K562 (cell line): ENCODE results near the gene C11orf98. TPM values are rescaled to one million over a fixed set of nuclear protein-coding genes. Genes with fewer than 3 reads are reported as not detected.

Experiments used
- ILF3 ChIP-seq: fragments of 450-650 bp; IDR thresholded peaks from 2 replicates; pipeline ENCODE4 v1.6.1; 2018; ENCODE audit warnings: antibody characterized with exemption, mild to moderate bottlenecking, moderate library complexity, borderline replicate concordance
- PRPF4 ChIP-seq: fragments of 200-400 bp; formaldehyde crosslinking; IDR thresholded peaks from one replicate; pipeline ENCODE4 v1.6.1; 2017; ENCODE audit warnings: low read length, low read depth, mild to moderate bottlenecking; ENCODE audit not compliant: insufficient read depth, poor library complexity, severe bottlenecking
- SMAD2 ChIP-seq: fragments of 150-350 bp; IDR thresholded peaks from 2 replicates; pipeline ENCODE4 v1.6.1; 2014; ENCODE audit warnings: low read depth, mild to moderate bottlenecking, low read length
- SMARCC2 ChIP-seq: fragments of 450-650 bp; IDR thresholded peaks from 2 replicates; pipeline ENCODE4 v1.6.1; 2017; ENCODE audit warnings: antibody characterized with exemption, moderate library complexity, mild to moderate bottlenecking, low read depth
- SREBF1 ChIP-seq: fragments of 150-350 bp; IDR thresholded peaks from 2 replicates; pipeline ENCODE4 v1.6.1; 2014; ENCODE audit warnings: antibody characterized with exemption, low read depth, low read length, borderline replicate concordance
- ZBTB34 ChIP-seq: fragments of 250-450 bp; sonication (Bioruptor Pico); IDR thresholded peaks from 2 replicates; pipeline ENCODE4 v1.8.0; 2021; ENCODE audit warnings: mild to moderate bottlenecking, moderate library complexity
- polyA plus RNA-seq, 8 experiments: library from polyadenylated mRNA; depleted of rRNA in 4 of 8; stranded (reverse) in 5 of 8; unstranded in 3 of 8; fragments of >200 nt; fragmentation: Nextera tagmentation in 2 of 8; fragmentation: Illumina TruSeq in 1 of 8; extraction: Ambion mirVana in 2 of 8; extraction: Trizol in 1 of 8; gene quantifications; 2 replicates each; pipeline versions ENCODE4 v1.2.1 to v1.2.3, GENCODE V29; 2011 to 2014; ENCODE audit warnings: inconsistent platforms in 1 of 8, missing spikeins in 1 of 8
- total RNA-seq, 7 experiments: library from RNA; depleted of rRNA in 6 of 7; stranded (reverse); fragments of >200 nt in 6 of 7; fragmentation: Illumina TruSeq in 2 of 7; extraction: Trizol in 2 of 7; gene quantifications; 2 replicates each; pipeline versions ENCODE4 v1.2.1 to v1.2.3, GENCODE V29; 2011 to 2021; ENCODE audit warnings: low replicate concordance in 1 of 7
- TF ChIP-seq, protein P1 (sequence below): fragments of 450-650 bp; IDR thresholded peaks from 2 replicates; pipeline ENCODE4 v1.6.1; 2016; ENCODE audit warnings: mild to moderate bottlenecking, moderate library complexity
- TF ChIP-seq, protein P2 (sequence below): fragments of 200-800 bp; sonication (Bioruptor generic); IDR thresholded peaks from 2 replicates; pipeline ENCODE4 v1.6.1; 2017; ENCODE audit warnings: missing genetic modification characterization, missing compliant biosample characterization

The C11orf98 gene
- total and polyA plus RNA-seq, 9 of the 15 experiments (the other 6 are each of a cell fraction or from before 2014, with no cell fraction given), result 103 to 352 (median 218) TPM

- TF ChIP-seq, protein P1, sequence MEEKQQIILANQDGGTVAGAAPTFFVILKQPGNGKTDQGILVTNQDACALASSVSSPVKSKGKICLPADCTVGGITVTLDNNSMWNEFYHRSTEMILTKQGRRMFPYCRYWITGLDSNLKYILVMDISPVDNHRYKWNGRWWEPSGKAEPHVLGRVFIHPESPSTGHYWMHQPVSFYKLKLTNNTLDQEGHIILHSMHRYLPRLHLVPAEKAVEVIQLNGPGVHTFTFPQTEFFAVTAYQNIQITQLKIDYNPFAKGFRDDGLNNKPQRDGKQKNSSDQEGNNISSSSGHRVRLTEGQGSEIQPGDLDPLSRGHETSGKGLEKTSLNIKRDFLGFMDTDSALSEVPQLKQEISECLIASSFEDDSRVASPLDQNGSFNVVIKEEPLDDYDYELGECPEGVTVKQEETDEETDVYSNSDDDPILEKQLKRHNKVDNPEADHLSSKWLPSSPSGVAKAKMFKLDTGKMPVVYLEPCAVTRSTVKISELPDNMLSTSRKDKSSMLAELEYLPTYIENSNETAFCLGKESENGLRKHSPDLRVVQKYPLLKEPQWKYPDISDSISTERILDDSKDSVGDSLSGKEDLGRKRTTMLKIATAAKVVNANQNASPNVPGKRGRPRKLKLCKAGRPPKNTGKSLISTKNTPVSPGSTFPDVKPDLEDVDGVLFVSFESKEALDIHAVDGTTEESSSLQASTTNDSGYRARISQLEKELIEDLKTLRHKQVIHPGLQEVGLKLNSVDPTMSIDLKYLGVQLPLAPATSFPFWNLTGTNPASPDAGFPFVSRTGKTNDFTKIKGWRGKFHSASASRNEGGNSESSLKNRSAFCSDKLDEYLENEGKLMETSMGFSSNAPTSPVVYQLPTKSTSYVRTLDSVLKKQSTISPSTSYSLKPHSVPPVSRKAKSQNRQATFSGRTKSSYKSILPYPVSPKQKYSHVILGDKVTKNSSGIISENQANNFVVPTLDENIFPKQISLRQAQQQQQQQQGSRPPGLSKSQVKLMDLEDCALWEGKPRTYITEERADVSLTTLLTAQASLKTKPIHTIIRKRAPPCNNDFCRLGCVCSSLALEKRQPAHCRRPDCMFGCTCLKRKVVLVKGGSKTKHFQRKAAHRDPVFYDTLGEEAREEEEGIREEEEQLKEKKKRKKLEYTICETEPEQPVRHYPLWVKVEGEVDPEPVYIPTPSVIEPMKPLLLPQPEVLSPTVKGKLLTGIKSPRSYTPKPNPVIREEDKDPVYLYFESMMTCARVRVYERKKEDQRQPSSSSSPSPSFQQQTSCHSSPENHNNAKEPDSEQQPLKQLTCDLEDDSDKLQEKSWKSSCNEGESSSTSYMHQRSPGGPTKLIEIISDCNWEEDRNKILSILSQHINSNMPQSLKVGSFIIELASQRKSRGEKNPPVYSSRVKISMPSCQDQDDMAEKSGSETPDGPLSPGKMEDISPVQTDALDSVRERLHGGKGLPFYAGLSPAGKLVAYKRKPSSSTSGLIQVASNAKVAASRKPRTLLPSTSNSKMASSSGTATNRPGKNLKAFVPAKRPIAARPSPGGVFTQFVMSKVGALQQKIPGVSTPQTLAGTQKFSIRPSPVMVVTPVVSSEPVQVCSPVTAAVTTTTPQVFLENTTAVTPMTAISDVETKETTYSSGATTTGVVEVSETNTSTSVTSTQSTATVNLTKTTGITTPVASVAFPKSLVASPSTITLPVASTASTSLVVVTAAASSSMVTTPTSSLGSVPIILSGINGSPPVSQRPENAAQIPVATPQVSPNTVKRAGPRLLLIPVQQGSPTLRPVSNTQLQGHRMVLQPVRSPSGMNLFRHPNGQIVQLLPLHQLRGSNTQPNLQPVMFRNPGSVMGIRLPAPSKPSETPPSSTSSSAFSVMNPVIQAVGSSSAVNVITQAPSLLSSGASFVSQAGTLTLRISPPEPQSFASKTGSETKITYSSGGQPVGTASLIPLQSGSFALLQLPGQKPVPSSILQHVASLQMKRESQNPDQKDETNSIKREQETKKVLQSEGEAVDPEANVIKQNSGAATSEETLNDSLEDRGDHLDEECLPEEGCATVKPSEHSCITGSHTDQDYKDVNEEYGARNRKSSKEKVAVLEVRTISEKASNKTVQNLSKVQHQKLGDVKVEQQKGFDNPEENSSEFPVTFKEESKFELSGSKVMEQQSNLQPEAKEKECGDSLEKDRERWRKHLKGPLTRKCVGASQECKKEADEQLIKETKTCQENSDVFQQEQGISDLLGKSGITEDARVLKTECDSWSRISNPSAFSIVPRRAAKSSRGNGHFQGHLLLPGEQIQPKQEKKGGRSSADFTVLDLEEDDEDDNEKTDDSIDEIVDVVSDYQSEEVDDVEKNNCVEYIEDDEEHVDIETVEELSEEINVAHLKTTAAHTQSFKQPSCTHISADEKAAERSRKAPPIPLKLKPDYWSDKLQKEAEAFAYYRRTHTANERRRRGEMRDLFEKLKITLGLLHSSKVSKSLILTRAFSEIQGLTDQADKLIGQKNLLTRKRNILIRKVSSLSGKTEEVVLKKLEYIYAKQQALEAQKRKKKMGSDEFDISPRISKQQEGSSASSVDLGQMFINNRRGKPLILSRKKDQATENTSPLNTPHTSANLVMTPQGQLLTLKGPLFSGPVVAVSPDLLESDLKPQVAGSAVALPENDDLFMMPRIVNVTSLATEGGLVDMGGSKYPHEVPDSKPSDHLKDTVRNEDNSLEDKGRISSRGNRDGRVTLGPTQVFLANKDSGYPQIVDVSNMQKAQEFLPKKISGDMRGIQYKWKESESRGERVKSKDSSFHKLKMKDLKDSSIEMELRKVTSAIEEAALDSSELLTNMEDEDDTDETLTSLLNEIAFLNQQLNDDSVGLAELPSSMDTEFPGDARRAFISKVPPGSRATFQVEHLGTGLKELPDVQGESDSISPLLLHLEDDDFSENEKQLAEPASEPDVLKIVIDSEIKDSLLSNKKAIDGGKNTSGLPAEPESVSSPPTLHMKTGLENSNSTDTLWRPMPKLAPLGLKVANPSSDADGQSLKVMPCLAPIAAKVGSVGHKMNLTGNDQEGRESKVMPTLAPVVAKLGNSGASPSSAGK, result no peak
- TF ChIP-seq SMAD2 (no peak), ZBTB34 (CRISPR knock-in tag) (no peak), PRPF4 (no peak), SMARCC2 (no peak), ILF3 (no peak), SREBF1 (no peak)
- TF ChIP-seq, protein P2, sequence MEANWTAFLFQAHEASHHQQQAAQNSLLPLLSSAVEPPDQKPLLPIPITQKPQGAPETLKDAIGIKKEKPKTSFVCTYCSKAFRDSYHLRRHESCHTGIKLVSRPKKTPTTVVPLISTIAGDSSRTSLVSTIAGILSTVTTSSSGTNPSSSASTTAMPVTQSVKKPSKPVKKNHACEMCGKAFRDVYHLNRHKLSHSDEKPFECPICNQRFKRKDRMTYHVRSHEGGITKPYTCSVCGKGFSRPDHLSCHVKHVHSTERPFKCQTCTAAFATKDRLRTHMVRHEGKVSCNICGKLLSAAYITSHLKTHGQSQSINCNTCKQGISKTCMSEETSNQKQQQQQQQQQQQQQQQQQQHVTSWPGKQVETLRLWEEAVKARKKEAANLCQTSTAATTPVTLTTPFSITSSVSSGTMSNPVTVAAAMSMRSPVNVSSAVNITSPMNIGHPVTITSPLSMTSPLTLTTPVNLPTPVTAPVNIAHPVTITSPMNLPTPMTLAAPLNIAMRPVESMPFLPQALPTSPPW (CRISPR knock-in tag), result no peak
Measured at GRCh38 chr11:62621027-62621566, 43.9 kb downstream of the C11orf98 start (continued).
